Activated naive CD4-positive, alpha-beta T cell treated with anti-CD3 and anti-CD28 coated beads, Interleukin-2, amount 10 ng/mL, durations not matched to agents 7 days and 5 days (primary cell): ENCODE results near the gene TSEN54.

Source experiments
- CTCF ChIA-PET: fragments of 350-600 bp; sonication (Branson Sonifier 250); formaldehyde crosslinking; loops from one replicate; lab custom pipeline; 2021; ENCODE audit warnings: antibody characterized with exemption; lab: Charles Lee
- DNase-seq: peaks from one replicate; pipeline ENCODE4 v3.0.0-alpha.2; 2020
- H3K27ac Mint-ChIP-seq: one replicate; pipeline ENCODE4 v1.8.0; 2021; ENCODE audit warnings: mild to moderate bottlenecking, moderate library complexity, mixed read lengths
- H3K27me3 Mint-ChIP-seq: one replicate; pipeline ENCODE4 v1.8.0; 2021; ENCODE audit warnings: mild to moderate bottlenecking, mixed read lengths
- H3K36me3 Mint-ChIP-seq: one replicate; pipeline ENCODE4 v1.8.0; 2021; ENCODE audit warnings: mixed read lengths
- H3K4me1 Mint-ChIP-seq: one replicate; pipeline ENCODE4 v1.8.0; 2021; ENCODE audit warnings: mixed read lengths
- H3K4me3 Mint-ChIP-seq: one replicate; pipeline ENCODE4 v1.8.0; 2021; ENCODE audit warnings: mild to moderate bottlenecking, moderate library complexity, mixed read lengths
- H3K9me3 Mint-ChIP-seq: one replicate; pipeline ENCODE4 v1.8.0; 2021; ENCODE audit warnings: mixed read lengths

TSEN54 gene

DNA sequence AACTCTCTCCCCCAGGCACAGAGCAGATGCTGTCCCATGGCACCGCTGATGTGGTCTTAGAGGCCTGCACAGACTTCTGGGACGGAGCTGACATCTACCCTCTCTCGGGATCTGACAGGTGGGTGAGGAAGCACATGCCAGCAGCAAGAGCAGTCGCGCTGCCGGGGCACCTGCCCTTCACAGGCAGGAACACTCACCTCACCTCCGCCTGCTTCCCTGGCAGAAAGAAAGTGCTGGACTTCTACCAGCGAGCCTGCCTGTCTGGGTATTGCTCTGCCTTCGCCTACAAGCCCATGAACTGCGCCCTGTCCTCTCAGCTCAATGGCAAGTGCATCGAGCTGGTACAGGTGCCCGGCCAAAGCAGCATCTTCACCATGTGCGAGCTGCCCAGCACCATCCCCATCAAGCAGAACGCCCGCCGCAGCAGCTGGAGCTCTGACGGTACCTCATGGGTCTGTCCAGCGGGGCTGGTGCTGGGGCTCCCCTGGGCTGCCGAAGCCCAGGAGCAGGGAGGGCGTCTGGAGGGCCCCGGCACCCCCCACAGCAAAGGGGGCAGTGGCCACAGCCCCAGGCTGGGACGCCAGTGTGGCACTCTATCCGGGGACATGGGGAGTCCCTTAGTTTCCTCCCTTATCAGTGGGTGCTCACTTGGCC is 22.7 kb upstream of the TSEN54 start:
- CTCF ChIA-PET, result no interaction called here
- DNase-seq, result no peak
- no peaks in the 10 kb centered on the region for H3K9me3 Mint-ChIP-seq
- H3K27me3 Mint-ChIP-seq, result no peaks in the 10 kb centered on the region
- peaks cover 22% of the 10 kb centered on the region for H3K36me3 Mint-ChIP-seq
- H3K27ac Mint-ChIP-seq, result no peak overlapping the region
- H3K4me3 Mint-ChIP-seq, result no peak overlapping the region
- peaks cover 11% of the 10 kb centered on the region for H3K4me1 Mint-ChIP-seq

DNA sequence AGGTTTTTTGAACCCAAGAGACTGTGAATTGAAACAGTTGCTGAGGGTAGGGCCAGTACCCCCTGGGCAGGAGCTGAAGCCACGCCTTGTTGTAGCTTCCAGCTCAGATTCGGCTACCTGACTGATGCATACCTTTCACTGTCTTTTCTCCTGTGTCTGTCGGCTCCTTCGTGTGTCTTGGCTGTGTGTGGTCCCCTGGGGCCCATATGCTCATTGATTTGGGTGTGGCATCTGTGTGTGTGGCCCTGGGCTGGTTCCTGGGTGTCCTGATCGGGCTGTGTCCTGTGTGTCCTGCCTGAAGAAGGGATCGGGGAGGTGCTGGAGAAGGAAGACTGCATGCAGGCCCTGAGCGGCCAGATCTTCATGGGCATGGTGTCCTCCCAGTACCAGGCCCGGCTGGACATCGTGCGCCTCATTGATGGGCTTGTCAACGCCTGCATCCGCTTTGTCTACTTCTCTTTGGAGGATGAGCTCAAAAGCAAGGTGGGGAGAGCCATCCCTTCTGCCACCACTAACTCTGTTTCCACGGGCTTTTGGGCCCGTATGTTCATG is 21.9 kb upstream of the TSEN54 start:
- Mint-ChIP-seq H3K27ac (no peak overlapping the region), H3K27me3 (no peaks in the 10 kb centered on the region), H3K4me1 (peaks cover 11% of the 10 kb centered on the region), H3K9me3 (no peaks in the 10 kb centered on the region), H3K36me3 (peaks cover 22% of the 10 kb centered on the region), H3K4me3 (no peak overlapping the region)
- no peak for DNase-seq
- CTCF ChIA-PET, result no interaction called here

- CTCF ChIA-PET, result interaction anchor here (1.4 to 1.5 kb wide), 2 partner anchors 8 to 9 kb away, joined by 3 read pairs; no protein-coding TSS in a partner anchor
- no peak for DNase-seq
- Mint-ChIP-seq H3K27me3 (no peaks in the 10 kb centered on the region), H3K4me3 (no peak overlapping the region), H3K4me1 (peaks cover 9% of the 10 kb centered on the region), H3K27ac (no peak overlapping the region), H3K9me3 (no peaks in the 10 kb centered on the region), H3K36me3 (peaks cover 22% of the 10 kb centered on the region)
Measured at GRCh38 chr17:75496005-75496404, 20.3 kb upstream of the TSEN54 start.

DNA sequence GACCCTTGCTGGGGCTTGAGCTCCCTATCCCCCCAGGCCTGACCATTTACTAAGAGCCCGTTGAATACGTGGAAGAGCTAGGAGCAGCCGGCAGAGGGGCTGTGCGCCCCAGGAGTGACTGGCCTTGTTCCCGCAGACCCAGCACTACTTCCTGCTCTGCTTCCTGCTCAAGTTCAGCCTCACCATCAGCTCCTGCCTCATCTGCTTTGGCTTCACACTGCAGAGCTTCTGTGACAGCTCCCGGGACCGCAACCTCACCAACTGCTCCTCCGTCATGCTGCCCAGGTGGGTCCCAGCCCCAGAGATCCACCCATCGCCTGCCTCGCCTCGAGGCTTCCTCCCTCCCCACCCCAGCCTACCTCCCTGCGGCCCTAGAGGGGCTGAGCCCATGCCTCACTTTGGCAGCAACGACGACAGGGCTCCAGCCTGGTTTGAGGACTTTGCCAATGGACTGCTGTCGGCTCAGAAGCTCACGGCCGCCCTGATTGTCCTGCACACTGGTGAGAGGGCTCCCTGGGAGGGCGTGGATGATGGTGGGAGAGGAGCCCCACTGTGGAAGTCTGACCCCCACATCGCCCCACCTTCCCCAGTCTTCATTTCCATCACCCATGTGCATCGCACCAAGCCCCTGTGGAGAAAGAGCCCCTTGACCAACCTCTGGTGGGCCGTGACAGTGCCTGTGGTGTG is 18.1 kb upstream of the TSEN54 start:
- Mint-ChIP-seq H3K4me1 (peaks cover 9% of the 10 kb centered on the region), H3K9me3 (no peaks in the 10 kb centered on the region), H3K4me3 (no peak overlapping the region), H3K27me3 (no peaks in the 10 kb centered on the region), H3K27ac (peak overlapping the region; percentile 60), H3K36me3 (peaks cover 14% of the 10 kb centered on the region)
- CTCF ChIA-PET, result interaction anchor here (0.7 to 2.1 kb wide), 3 partner anchors 19 to 384 kb away, joined by 3 to 8 read pairs (median 3); partner anchors contain the start of genes SMIM5 and TSEN54
- DNase-seq, result peak; percentile 29

- no peaks in the 10 kb centered on the region for H3K9me3 Mint-ChIP-seq
- peaks cover 9% of the 10 kb centered on the region for H3K4me1 Mint-ChIP-seq
- CTCF ChIA-PET, result interaction anchor here (2.1 kb wide), 1 partner anchor 18 kb away, joined by 8 read pairs; the partner anchor contains the start of gene TSEN54
- H3K36me3 Mint-ChIP-seq, result peaks cover 14% of the 10 kb centered on the region
- no peak overlapping the region for H3K27ac Mint-ChIP-seq
- H3K27me3 Mint-ChIP-seq, result no peaks in the 10 kb centered on the region
- DNase-seq, result no peak
- H3K4me3 Mint-ChIP-seq, result no peak overlapping the region
Measured at GRCh38 chr17:75498726-75499213, 17.6 kb upstream of the TSEN54 start.

DNA sequence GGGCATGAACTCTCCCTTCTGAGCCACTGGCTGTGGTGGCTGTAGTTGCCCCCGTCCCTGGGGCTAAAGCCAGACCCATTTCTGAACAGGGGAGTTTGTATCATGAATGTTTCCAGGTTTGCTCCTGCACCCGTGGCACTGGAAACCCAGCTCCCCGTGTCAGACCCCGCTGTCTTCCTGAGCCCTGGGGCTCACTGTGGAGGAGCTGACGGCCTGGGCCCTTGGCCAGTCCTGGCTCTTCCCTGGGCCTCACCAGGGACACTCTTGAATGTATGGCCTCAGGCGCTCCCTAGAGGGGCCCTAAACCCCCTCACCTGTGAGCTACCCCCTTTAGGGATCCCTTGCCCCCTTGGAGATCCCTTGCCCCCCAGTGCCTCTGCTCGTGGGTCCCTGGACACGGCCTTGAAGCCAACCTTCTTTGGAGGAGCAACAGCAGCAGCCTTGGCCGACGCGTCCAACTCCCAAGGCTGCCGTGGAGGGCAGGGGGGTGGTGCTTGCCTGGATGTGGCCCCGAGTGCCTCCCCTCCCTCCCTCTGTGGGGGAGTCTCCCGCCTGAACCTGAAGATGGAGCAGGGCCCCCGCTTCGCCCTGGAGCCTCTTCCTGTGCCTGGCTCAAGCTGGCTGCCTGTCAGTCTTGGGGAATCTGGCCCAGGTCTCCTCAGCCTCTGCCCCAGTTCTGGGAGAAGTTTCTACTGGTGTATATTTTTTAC is 16.9 kb upstream of the TSEN54 start:
- H3K4me1 Mint-ChIP-seq, result peaks cover 9% of the 10 kb centered on the region
- H3K27me3 Mint-ChIP-seq, result no peaks in the 10 kb centered on the region
- no peaks in the 10 kb centered on the region for H3K9me3 Mint-ChIP-seq
- no peak for DNase-seq
- H3K27ac Mint-ChIP-seq, result peak overlapping the region; percentile 52
- CTCF ChIA-PET, result interaction anchor here (2.1 kb wide), 1 partner anchor 17 kb away, joined by 8 read pairs; the partner anchor contains the start of gene TSEN54
- H3K4me3 Mint-ChIP-seq, result no peak overlapping the region
- peaks cover 14% of the 10 kb centered on the region for H3K36me3 Mint-ChIP-seq

- Mint-ChIP-seq H3K9me3 (no peaks in the 10 kb centered on the region), H3K36me3 (peaks cover 14% of the 10 kb centered on the region), H3K27ac (no peak overlapping the region), H3K4me3 (no peak overlapping the region), H3K27me3 (no peaks in the 10 kb centered on the region), H3K4me1 (peaks cover 9% of the 10 kb centered on the region)
- DNase-seq, result no peak
- CTCF ChIA-PET, result no interaction called here
Measured at GRCh38 chr17:75500419-75501216, 15.7 kb upstream of the TSEN54 start.

GRCh38 chr17:75501378-75502071 is 14.8 kb upstream of the TSEN54 start:
- Mint-ChIP-seq H3K27ac (no peak overlapping the region), H3K4me1 (peaks cover 9% of the 10 kb centered on the region), H3K9me3 (no peaks in the 10 kb centered on the region), H3K4me3 (no peak overlapping the region), H3K27me3 (no peaks in the 10 kb centered on the region), H3K36me3 (peaks cover 10% of the 10 kb centered on the region)
- DNase-seq, result no peak
- CTCF ChIA-PET, result no interaction called here

GRCh38 chr17:75502072-75502720 is 14.1 kb upstream of the TSEN54 start:
- Mint-ChIP-seq H3K4me3 (no peak overlapping the region), H3K4me1 (peaks cover 9% of the 10 kb centered on the region), H3K9me3 (no peaks in the 10 kb centered on the region), H3K36me3 (peaks cover 6% of the 10 kb centered on the region), H3K27me3 (no peaks in the 10 kb centered on the region), H3K27ac (no peak overlapping the region)
- DNase-seq, result no peak
- CTCF ChIA-PET, result no interaction called here

- no peak for DNase-seq
- H3K4me3 Mint-ChIP-seq, result no peak overlapping the region
- peaks cover 4% of the 10 kb centered on the region for H3K4me1 Mint-ChIP-seq
- peaks cover 3% of the 10 kb centered on the region for H3K36me3 Mint-ChIP-seq
- H3K27me3 Mint-ChIP-seq, result no peaks in the 10 kb centered on the region
- no peak overlapping the region for H3K27ac Mint-ChIP-seq
- CTCF ChIA-PET, result interaction anchor here (0.6 to 1.6 kb wide), 3 partner anchors 15 to 246 kb away, joined by 3 to 7 read pairs (median 3); no protein-coding TSS in a partner anchor
- H3K9me3 Mint-ChIP-seq, result no peaks in the 10 kb centered on the region
Measured at GRCh38 chr17:75502721-75503329, 13.5 kb upstream of the TSEN54 start.

GRCh38 chr17:75503337-75503950 is 12.9 kb upstream of the TSEN54 start:
- no peak overlapping the region for H3K27ac Mint-ChIP-seq
- H3K9me3 Mint-ChIP-seq, result no peaks in the 10 kb centered on the region
- H3K27me3 Mint-ChIP-seq, result no peaks in the 10 kb centered on the region
- CTCF ChIA-PET, result interaction anchor here (0.6 to 1.6 kb wide), 3 partner anchors 16 to 246 kb away, joined by 3 to 7 read pairs (median 3); no protein-coding TSS in a partner anchor
- no peak for DNase-seq
- H3K4me3 Mint-ChIP-seq, result no peak overlapping the region
- no peaks in the 10 kb centered on the region for H3K4me1 Mint-ChIP-seq
- no peaks in the 10 kb centered on the region for H3K36me3 Mint-ChIP-seq

DNA sequence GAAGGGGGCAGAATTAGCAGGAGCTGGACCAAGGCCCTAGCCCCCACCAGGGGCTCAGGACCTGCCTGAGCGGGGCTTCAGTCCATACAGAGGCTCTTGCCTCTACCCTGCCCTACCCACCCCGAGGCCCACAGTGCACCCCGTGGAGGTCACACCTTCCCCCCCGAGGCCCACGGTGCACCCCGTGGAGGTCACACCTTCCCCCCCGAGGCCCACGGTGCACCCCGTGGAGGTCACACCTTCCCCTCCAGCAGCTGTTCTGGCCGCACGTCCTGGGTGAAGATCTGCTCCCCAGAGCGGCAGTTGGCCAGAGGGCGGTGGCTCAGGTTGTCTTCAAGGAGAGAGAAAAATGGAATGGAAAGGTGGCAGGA is 12.4 kb upstream of the TSEN54 start:
- Mint-ChIP-seq H3K27ac (no peak overlapping the region), H3K27me3 (peaks cover 2% of the 10 kb centered on the region), H3K36me3 (no peaks in the 10 kb centered on the region), H3K4me1 (no peaks in the 10 kb centered on the region), H3K9me3 (no peaks in the 10 kb centered on the region), H3K4me3 (no peak overlapping the region)
- DNase-seq, result no peak
- CTCF ChIA-PET, result interaction anchor here (1.2 to 1.8 kb wide), 3 partner anchors 16 to 79 kb away, joined by 4 to 7 read pairs (median 4); partner anchors contain the start of gene TMEM94
